SK-N-SH (cell line): ENCODE results near the gene LCN1. TPM values are rescaled to one million over a fixed set of nuclear protein-coding genes. Genes with fewer than 3 reads are reported as not detected.

Source experiments
- CTCF ChIA-PET: fragments of 300-600, 350-600 bp; formaldehyde crosslinking; extraction: SDS; loops from one replicate; lab custom pipeline; 2021; lab: Yijun Ruan, JAX
- POLR2A ChIA-PET: fragments of 350-600 bp; sonication (Branson Sonifier 250); formaldehyde crosslinking; extraction: SDS; loops from one replicate; lab custom pipeline; 2020; ENCODE audit warnings: antibody characterized with exemption, inconsistent platforms; lab: Yijun Ruan, JAX
- DNase-seq: peaks from one replicate; pipeline ENCODE4 v3.0.0; 2012
- H2AFZ ChIP-seq: fragments of 200-600 bp; sonication (generic); 2 replicates; pipeline ENCODE4 v1.8.1; 2016; ENCODE audit warnings: antibody characterized with exemption, mild to moderate bottlenecking, low read depth
- H3F3A ChIP-seq: fragments of 200-600 bp; sonication (generic); replicated peaks from 2 replicates; pipeline ENCODE3; 2016; ENCODE audit warnings: antibody characterized with exemption, mild to moderate bottlenecking; ENCODE audit not compliant: insufficient read depth
- H3K27ac ChIP-seq, 2 experiments: fragments of 200-500 bp in 1 of 2; fragments of 200-600 bp in 1 of 2; sonication (Bioruptor generic) in 1 of 2; sonication (generic), shearing (Covaris generic) in 1 of 2; 2 replicates each; pipeline versions ENCODE4 v1.5.1 to v1.6.1; 2014 to 2016; ENCODE audit warnings: low read depth in 2 of 2, inconsistent platforms in 1 of 2, low read length in 1 of 2, mild to moderate bottlenecking in 1 of 2, mixed read lengths in 1 of 2
- H3K27me3 ChIP-seq: fragments of 200-600 bp; sonication (generic), shearing (Covaris generic); 2 replicates; pipeline ENCODE4 v1.6.1; 2016; ENCODE audit warnings: mixed run types; ENCODE audit not compliant: insufficient read depth
- H3K36me3 ChIP-seq, 2 experiments: fragments of 200-500 bp in 1 of 2; fragments of 200-600 bp in 1 of 2; sonication (Bioruptor generic) in 1 of 2; sonication (generic) in 1 of 2; replicated peaks in 1 of 2; 2 replicates each; pipeline versions ENCODE3 to v1.5.1; 2014 to 2016; ENCODE audit warnings: low read length in 1 of 2, mild to moderate bottlenecking in 1 of 2; ENCODE audit not compliant: insufficient read depth in 2 of 2, control insufficient read depth in 1 of 2
- H3K4me1 ChIP-seq, 2 experiments: fragments of 200-500 bp in 1 of 2; fragments of 200-600 bp in 1 of 2; sonication (Bioruptor generic) in 1 of 2; sonication (generic), shearing (Covaris generic) in 1 of 2; 2 replicates each; pipeline versions ENCODE4 v1.5.1 to v1.6.1; 2014 to 2016; ENCODE audit warnings: low read depth in 1 of 2, low read length in 1 of 2, mixed run types in 1 of 2; ENCODE audit not compliant: insufficient read depth in 2 of 2, control insufficient read depth in 1 of 2
- H3K4me2 ChIP-seq: fragments of 200-600 bp; sonication (generic), shearing (Covaris generic); 2 replicates; pipeline ENCODE4 v1.6.1; 2017; ENCODE audit warnings: mixed run types
- H3K4me3 ChIP-seq, 2 experiments: fragments of 200-500 bp in 1 of 2; fragments of 200-600 bp in 1 of 2; sonication (Bioruptor generic) in 1 of 2; sonication (generic), shearing (Covaris generic) in 1 of 2; 2 replicates each; pipeline versions ENCODE4 v1.5.1 to v1.8.1; 2014 to 2016; ENCODE audit warnings: low read depth in 2 of 2, inconsistent platforms in 1 of 2, low read length in 1 of 2, mild to moderate bottlenecking in 1 of 2, mixed read lengths in 1 of 2, moderate library complexity in 1 of 2
- H3K79me2 ChIP-seq: fragments of 200-600 bp; sonication (generic); 2 replicates; pipeline ENCODE4 v1.8.1; 2017; ENCODE audit warnings: mild to moderate bottlenecking; ENCODE audit not compliant: insufficient read depth
- H3K9ac ChIP-seq: fragments of 200-600 bp; sonication (generic); 2 replicates; pipeline ENCODE4 v1.6.1; 2017; ENCODE audit warnings: mixed run types
- H3K9me2 ChIP-seq: fragments of 200-600 bp; sonication (generic); 2 replicates; pipeline ENCODE4 v1.6.1; 2017; ENCODE audit warnings: mixed run types
- H3K9me3 ChIP-seq: fragments of 200-600 bp; sonication (generic); 2 replicates; pipeline ENCODE4 v1.6.1; 2017; ENCODE audit warnings: mixed run types, mild to moderate bottlenecking, moderate library complexity
- H4K20me1 ChIP-seq: fragments of 200-600 bp; sonication (generic); 2 replicates; pipeline ENCODE4 v1.6.1; 2017; ENCODE audit warnings: mild to moderate bottlenecking, mixed run types; ENCODE audit not compliant: insufficient read depth
- CHD2 ChIP-seq: fragments of 150-350 bp; IDR thresholded peaks from 2 replicates; pipeline ENCODE4 v1.6.1; 2018; ENCODE audit warnings: low read length; ENCODE audit not compliant: partially characterized antibody
- ELF1 ChIP-seq: IDR thresholded peaks from 2 replicates; pipeline ENCODE4 v1.4.0; 2012
- EP300 ChIP-seq, 2 experiments: IDR thresholded peaks; 2 replicates each; pipeline versions ENCODE4 v1.4.0 to v1.6.1; 2012; ENCODE audit warnings: borderline replicate concordance in 1 of 2, low read depth in 1 of 2, low read length in 1 of 2
- FOSL2 ChIP-seq: IDR thresholded peaks from 2 replicates; pipeline ENCODE4 v1.4.0; 2012; ENCODE audit warnings: low read depth, mild to moderate bottlenecking, moderate library complexity, borderline replicate concordance
- FOXJ3 ChIP-seq: sonication (generic); formaldehyde crosslinking; IDR thresholded peaks from 2 replicates; pipeline ENCODE4 v1.5.1; 2020; ENCODE audit warnings: mild to moderate bottlenecking, missing genetic modification reagents
- MEF2A ChIP-seq: IDR thresholded peaks from 2 replicates; pipeline ENCODE4 v1.4.0; 2012; ENCODE audit warnings: low read depth, borderline replicate concordance
- NFIC ChIP-seq: IDR thresholded peaks from 2 replicates; pipeline ENCODE4 v1.4.0; 2012; ENCODE audit warnings: borderline replicate concordance
- NRF1 ChIP-seq: IDR thresholded peaks from 2 replicates; pipeline ENCODE4 v1.6.1; 2012; ENCODE audit warnings: low read depth, mild to moderate bottlenecking, low read length
- SMC3 ChIP-seq: IDR thresholded peaks from 2 replicates; pipeline ENCODE4 v1.6.1; 2012; ENCODE audit warnings: low read depth, low read length, improper control_type of control experiment
- TAF1 ChIP-seq: IDR thresholded peaks from 2 replicates; pipeline ENCODE4 v1.6.1; 2012; ENCODE audit warnings: low read depth, mild to moderate bottlenecking, low read length, moderate library complexity, borderline replicate concordance
- TCF12 ChIP-seq: IDR thresholded peaks from 2 replicates; pipeline ENCODE4 v1.4.0; 2012
- TEAD4 ChIP-seq: IDR thresholded peaks from 2 replicates; pipeline ENCODE4 v1.4.0; 2012; ENCODE audit warnings: mild to moderate bottlenecking, borderline replicate concordance; ENCODE audit not compliant: insufficient read depth
- YY1 ChIP-seq: IDR thresholded peaks from 2 replicates; pipeline ENCODE4 v1.4.0; 2012; ENCODE audit warnings: low read depth, mild to moderate bottlenecking
- WGBS: methylation state at CpG from one replicate; pipeline ENCODE4 v1.1.6; 2017; ENCODE audit warnings: low lambda C conversion rate; 5-methylcytosine and 5-hydroxymethylcytosine counted together
- polyA plus RNA-seq, 3 experiments: library from polyadenylated mRNA; depleted of rRNA; stranded (reverse); fragments of >200 nt; gene quantifications; 2 replicates each; pipeline ENCODE4 v1.2.3, GENCODE V29; 2012
- TF ChIP-seq, protein P1 (sequence below): fragments of 150-350 bp; IDR thresholded peaks from 2 replicates; pipeline ENCODE4 v1.6.1; 2017; ENCODE audit warnings: antibody characterized with exemption, low read length, low read depth, borderline replicate concordance
- TF ChIP-seq, protein P2 (sequence below): IDR thresholded peaks from 2 replicates; pipeline ENCODE4 v1.4.0; 2012; ENCODE audit warnings: low read depth, borderline replicate concordance
- TF ChIP-seq, protein P3 (sequence below): IDR thresholded peaks from 2 replicates; pipeline ENCODE4 v1.4.0; 2012; ENCODE audit warnings: low read depth, borderline replicate concordance
- TF ChIP-seq, protein P4 (sequence below): fragments of 150-350 bp; IDR thresholded peaks from 2 replicates; pipeline ENCODE4 v1.6.1; 2016; ENCODE audit warnings: mild to moderate bottlenecking, low read depth, low read length
- TF ChIP-seq, protein P5 (sequence below): IDR thresholded peaks from 2 replicates; pipeline ENCODE4; 2012

The LCN1 gene
- polyA plus RNA-seq, 1 of the 3 experiments (the other 2 are of a cell fraction): not detected

DNA sequence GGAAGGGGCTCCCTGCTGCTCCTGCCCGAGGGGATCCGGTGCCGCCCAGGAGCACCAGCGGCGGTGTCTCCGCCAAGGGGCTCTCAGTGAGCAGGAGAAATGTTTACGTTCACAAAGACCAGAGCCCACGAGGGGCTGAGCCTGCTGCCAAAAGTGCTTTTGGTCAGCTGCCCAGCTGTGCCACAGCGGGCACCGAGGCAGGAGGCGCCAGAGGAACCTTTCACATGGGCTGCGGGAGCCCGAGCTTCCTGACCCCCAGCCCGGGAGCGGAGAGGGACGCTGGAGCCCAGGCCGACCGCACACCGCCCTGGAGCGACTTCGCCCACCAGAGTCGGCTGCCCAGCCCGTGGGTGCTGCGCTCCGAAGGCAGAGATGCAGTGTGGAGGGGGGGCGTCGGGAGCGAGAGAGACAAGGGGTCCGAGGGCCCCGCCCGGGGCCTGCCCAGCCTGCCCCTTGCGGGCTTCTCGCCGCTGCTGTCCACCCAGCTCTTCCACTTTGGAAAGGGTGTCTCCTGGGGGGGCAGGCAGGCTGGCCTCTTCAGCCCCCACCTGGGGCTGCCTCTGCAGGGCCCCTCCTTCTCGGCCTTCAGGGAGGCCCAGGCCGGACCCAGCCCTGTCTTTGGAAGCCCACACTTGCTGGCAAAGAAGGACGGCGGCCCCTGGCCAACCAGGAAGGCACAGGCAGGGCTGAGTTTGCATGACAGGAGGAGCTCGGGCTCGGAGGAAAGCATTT is 33.8 kb upstream of the LCN1 start (continued):
- TF ChIP-seq, protein P1, sequence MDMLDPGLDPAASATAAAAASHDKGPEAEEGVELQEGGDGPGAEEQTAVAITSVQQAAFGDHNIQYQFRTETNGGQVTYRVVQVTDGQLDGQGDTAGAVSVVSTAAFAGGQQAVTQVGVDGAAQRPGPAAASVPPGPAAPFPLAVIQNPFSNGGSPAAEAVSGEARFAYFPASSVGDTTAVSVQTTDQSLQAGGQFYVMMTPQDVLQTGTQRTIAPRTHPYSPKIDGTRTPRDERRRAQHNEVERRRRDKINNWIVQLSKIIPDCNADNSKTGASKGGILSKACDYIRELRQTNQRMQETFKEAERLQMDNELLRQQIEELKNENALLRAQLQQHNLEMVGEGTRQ: no peak

DNA sequence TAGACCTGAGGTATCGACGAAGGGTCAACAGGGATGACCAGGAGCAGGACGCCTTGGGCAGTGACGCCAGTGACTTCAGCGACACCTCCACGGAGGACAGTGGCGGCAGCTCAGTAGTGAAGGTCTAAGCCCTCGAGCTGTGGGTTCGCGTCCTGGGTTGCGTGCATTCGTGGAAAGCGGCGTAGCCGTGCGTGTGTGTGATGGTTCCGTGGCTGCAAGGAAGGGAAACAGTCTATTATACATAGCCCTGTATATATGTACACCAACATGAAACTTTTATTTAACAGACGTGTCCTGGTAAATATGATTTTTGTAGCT is 33.3 kb upstream of the LCN1 start:
- TF ChIP-seq NRF1: no peak
- no peak for TF ChIP-seq NFIC
- TF ChIP-seq, protein P2, sequence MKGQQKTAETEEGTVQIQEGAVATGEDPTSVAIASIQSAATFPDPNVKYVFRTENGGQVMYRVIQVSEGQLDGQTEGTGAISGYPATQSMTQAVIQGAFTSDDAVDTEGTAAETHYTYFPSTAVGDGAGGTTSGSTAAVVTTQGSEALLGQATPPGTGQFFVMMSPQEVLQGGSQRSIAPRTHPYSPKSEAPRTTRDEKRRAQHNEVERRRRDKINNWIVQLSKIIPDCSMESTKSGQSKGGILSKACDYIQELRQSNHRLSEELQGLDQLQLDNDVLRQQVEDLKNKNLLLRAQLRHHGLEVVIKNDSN: no peak
- no peak for TF ChIP-seq FOXJ3
- no peak for TF ChIP-seq EP300 (IDR thresholded peaks at IDR 0.05; ENCODE audit: borderline replicate concordance in 1 of 2, low read depth in 1 of 2, low read length in 1 of 2)
- peaks cover 7 to 56% of the 10 kb centered on the region in 2 experiments for H3K36me3 ChIP-seq
- H2AFZ ChIP-seq: no peak overlapping the region
- no peaks in the 10 kb centered on the region for H3K9me3 ChIP-seq
- no peak for DNase-seq
- CTCF ChIA-PET: interaction anchor here (1.2 to 4.2 kb wide), 3 partner anchors 12 to 75 kb away, joined by 4 to 12 read pairs (median 4); partner anchors contain the start of gene MRPS2
- no peak overlapping the region for H3K9ac ChIP-seq
- H3F3A ChIP-seq: no peaks in the 10 kb centered on the region
- H3K27me3 ChIP-seq: no peaks in the 10 kb centered on the region
- no peaks in the 10 kb centered on the region for H3K9me2 ChIP-seq
- no peaks in the 10 kb centered on the region for H3K4me1 ChIP-seq
- POLR2A ChIA-PET: no interaction called here
- 0 out of 2 replicates have a peak, but pooled peaks cover 4% of the 10 kb centered on the region for H4K20me1 ChIP-seq
- WGBS: 99% methylated on average over 18 of the region's 18 CpGs
- H3K4me3 ChIP-seq: no peak overlapping the region
- no peak overlapping the region for H3K27ac ChIP-seq
- no peak overlapping the region for H3K4me2 ChIP-seq
- peaks cover 10% of the 10 kb centered on the region; the same call in 1 of the 2 replicates for H3K79me2 ChIP-seq

DNA sequence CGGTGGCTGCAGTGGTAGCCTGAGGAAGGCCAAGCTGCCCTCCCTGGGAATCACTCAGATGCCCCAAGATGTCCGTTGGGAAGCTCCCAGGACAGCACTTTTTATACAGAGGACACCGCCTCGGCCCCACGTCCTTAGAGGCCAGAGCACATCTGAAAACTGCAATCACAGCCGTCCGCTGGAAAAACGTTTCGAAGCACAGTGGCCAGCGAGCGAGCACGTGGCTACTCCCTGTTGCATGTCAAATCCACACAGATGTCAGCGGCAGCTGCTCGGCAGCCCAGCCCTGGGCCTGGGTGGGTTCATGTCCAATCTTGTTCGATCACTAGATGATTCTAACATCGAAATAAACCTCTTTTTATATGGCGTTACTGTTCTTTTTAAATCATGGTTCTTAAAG is 32.7 kb upstream of the LCN1 start:
- CTCF ChIA-PET: interaction anchor here (1.2 to 4.2 kb wide), 3 partner anchors 11 to 76 kb away, joined by 4 to 12 read pairs (median 4); partner anchors contain the start of gene MRPS2
- TF ChIP-seq SMC3 (no peak), FOSL2 (no peak), ELF1 (no peak), TAF1 (no peak), TEAD4 (no peak), FOXJ3 (no peak), MEF2A (no peak), TCF12 (no peak), YY1 (no peak), NFIC (no peak), CHD2 (no peak)
- TF ChIP-seq, protein P3, sequence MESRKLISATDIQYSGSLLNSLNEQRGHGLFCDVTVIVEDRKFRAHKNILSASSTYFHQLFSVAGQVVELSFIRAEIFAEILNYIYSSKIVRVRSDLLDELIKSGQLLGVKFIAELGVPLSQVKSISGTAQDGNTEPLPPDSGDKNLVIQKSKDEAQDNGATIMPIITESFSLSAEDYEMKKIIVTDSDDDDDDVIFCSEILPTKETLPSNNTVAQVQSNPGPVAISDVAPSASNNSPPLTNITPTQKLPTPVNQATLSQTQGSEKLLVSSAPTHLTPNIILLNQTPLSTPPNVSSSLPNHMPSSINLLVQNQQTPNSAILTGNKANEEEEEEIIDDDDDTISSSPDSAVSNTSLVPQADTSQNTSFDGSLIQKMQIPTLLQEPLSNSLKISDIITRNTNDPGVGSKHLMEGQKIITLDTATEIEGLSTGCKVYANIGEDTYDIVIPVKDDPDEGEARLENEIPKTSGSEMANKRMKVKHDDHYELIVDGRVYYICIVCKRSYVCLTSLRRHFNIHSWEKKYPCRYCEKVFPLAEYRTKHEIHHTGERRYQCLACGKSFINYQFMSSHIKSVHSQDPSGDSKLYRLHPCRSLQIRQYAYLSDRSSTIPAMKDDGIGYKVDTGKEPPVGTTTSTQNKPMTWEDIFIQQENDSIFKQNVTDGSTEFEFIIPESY: no peak
- TF ChIP-seq, protein P4, sequence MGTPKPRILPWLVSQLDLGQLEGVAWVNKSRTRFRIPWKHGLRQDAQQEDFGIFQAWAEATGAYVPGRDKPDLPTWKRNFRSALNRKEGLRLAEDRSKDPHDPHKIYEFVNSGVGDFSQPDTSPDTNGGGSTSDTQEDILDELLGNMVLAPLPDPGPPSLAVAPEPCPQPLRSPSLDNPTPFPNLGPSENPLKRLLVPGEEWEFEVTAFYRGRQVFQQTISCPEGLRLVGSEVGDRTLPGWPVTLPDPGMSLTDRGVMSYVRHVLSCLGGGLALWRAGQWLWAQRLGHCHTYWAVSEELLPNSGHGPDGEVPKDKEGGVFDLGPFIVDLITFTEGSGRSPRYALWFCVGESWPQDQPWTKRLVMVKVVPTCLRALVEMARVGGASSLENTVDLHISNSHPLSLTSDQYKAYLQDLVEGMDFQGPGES: no peak
- TF ChIP-seq, protein P5, sequence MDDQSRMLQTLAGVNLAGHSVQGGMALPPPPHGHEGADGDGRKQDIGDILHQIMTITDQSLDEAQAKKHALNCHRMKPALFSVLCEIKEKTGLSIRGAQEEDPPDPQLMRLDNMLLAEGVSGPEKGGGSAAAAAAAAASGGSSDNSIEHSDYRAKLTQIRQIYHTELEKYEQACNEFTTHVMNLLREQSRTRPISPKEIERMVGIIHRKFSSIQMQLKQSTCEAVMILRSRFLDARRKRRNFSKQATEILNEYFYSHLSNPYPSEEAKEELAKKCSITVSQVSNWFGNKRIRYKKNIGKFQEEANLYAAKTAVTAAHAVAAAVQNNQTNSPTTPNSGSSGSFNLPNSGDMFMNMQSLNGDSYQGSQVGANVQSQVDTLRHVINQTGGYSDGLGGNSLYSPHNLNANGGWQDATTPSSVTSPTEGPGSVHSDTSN: no peak

More for the DNA sequence above, 32.7 kb upstream of the LCN1 start:
- no peaks in the 10 kb centered on the region for H3K9me2 ChIP-seq
- no peak for DNase-seq
- no peaks in the 10 kb centered on the region for H3K27me3 ChIP-seq
- no peak overlapping the region for H3K27ac ChIP-seq
- H3F3A ChIP-seq: no peaks in the 10 kb centered on the region
- peaks cover 6 to 51% of the 10 kb centered on the region in 2 experiments for H3K36me3 ChIP-seq
- no peak overlapping the region for H3K9ac ChIP-seq
- no peak overlapping the region for H3K4me2 ChIP-seq
- H3K4me1 ChIP-seq: no peaks in the 10 kb centered on the region
- H4K20me1 ChIP-seq: no peaks in the 10 kb centered on the region
- no peaks in the 10 kb centered on the region for H3K9me3 ChIP-seq
- POLR2A ChIA-PET: no interaction called here
- peaks cover 5% of the 10 kb centered on the region; the same call in 1 of the 2 replicates for H3K79me2 ChIP-seq
- H3K4me3 ChIP-seq: no peak overlapping the region
- H2AFZ ChIP-seq: no peak overlapping the region
- WGBS: 90% methylated on average over 12 of the region's 17 CpGs
